Neuronal stem cell (in vitro differentiated cells): ENCODE data around the gene PDPK1.
"Not testable (repeated sequence)": the region's sequence is repeated elsewhere in the genome, so short reads cannot be mapped to it uniquely, and the experiment has no call there.

Experiments used
- DNase-seq: peaks from one replicate; pipeline ENCODE4 v3.0.0-alpha.2; 2013; ENCODE audit warnings: low spot score
- H2AFZ ChIP-seq: one replicate; pipeline ENCODE4 v1.6.1; 2013; ENCODE audit warnings: mild to moderate bottlenecking, low read length, inconsistent platforms
- H2AK5ac ChIP-seq: 2 replicates; pipeline ENCODE4 v1.6.1; 2013; ENCODE audit warnings: low read depth, mild to moderate bottlenecking, inconsistent platforms, low read length, moderate library complexity, mixed read lengths
- H2BK120ac ChIP-seq: 2 replicates; pipeline ENCODE4 v1.6.1; 2013; ENCODE audit warnings: low read depth, mild to moderate bottlenecking, inconsistent platforms, low read length, moderate library complexity, mixed read lengths
- H2BK12ac ChIP-seq: one replicate; pipeline ENCODE4 v1.6.1; 2013; ENCODE audit warnings: low read length, inconsistent platforms
- H2BK15ac ChIP-seq: 2 replicates; pipeline ENCODE4 v1.6.1; 2013; ENCODE audit warnings: mild to moderate bottlenecking, low read length, inconsistent platforms, mixed read lengths
- H2BK5ac ChIP-seq: one replicate; pipeline ENCODE4 v1.6.1; 2013; ENCODE audit warnings: inconsistent platforms, mild to moderate bottlenecking, low read length, moderate library complexity
- H3K14ac ChIP-seq: one replicate; pipeline ENCODE4 v1.6.1; 2013; ENCODE audit warnings: low read length, inconsistent platforms
- H3K18ac ChIP-seq: 2 replicates; pipeline ENCODE4 v1.6.1; 2013; ENCODE audit warnings: low read length, inconsistent platforms
- H3K23ac ChIP-seq: 2 replicates; pipeline ENCODE4 v1.6.1; 2013; ENCODE audit warnings: low read depth, mild to moderate bottlenecking, mixed read lengths, low read length, inconsistent platforms; ENCODE audit not compliant: poor library complexity
- H3K27ac ChIP-seq: replicated peaks from 3 replicates; pipeline ENCODE4 v1.5.1; 2013; ENCODE audit warnings: low read length, inconsistent platforms
- H3K27me3 ChIP-seq, 3 experiments: 2 replicates each; pipeline ENCODE4 v1.6.1; 2013; ENCODE audit warnings: low read length in 3 of 3, mild to moderate bottlenecking in 2 of 3, inconsistent platforms in 1 of 3, low read depth in 1 of 3, mixed read lengths in 1 of 3, moderate library complexity in 1 of 3; ENCODE audit not compliant: control insufficient read depth in 3 of 3, insufficient read depth in 3 of 3
- H3K36me3 ChIP-seq, 2 donors: replicated peaks in 1 of 2; 2 replicates each; pipeline ENCODE4 v1.6.1; 2013; ENCODE audit warnings: low read length in 2 of 2; ENCODE audit not compliant: control insufficient read depth in 2 of 2, insufficient read depth in 2 of 2
- H3K4ac ChIP-seq: 2 replicates; pipeline ENCODE4 v1.6.1; 2013; ENCODE audit warnings: inconsistent platforms, mild to moderate bottlenecking, low read length, moderate library complexity
- H3K4me1 ChIP-seq, 2 donors: 1 replicate in 1 of 2; 2 replicates in 1 of 2; pipeline ENCODE4 v1.6.1; 2013; ENCODE audit warnings: low read length in 2 of 2, low read depth in 1 of 2; ENCODE audit not compliant: control insufficient read depth in 2 of 2, insufficient read depth in 1 of 2
- H3K4me2 ChIP-seq: one replicate; pipeline ENCODE4 v1.6.1; 2013; ENCODE audit warnings: mild to moderate bottlenecking, low read length, inconsistent platforms; ENCODE audit not compliant: insufficient read depth, poor library complexity, severe bottlenecking
- H3K4me3 ChIP-seq, 2 donors: 2 replicates each; pipeline ENCODE4 v1.5.1; 2013; ENCODE audit warnings: low read length in 2 of 2, mild to moderate bottlenecking in 2 of 2, inconsistent platforms in 1 of 2, moderate library complexity in 1 of 2
- H3K79me1 ChIP-seq: one replicate; pipeline ENCODE4 v1.6.1; 2013; ENCODE audit warnings: low read depth, mild to moderate bottlenecking, inconsistent platforms, low read length, moderate library complexity
- H3K9ac ChIP-seq: one replicate; pipeline ENCODE4 v1.6.1; 2013; ENCODE audit warnings: mild to moderate bottlenecking, low read depth, low read length, inconsistent platforms; ENCODE audit not compliant: poor library complexity
- H3K9me3 ChIP-seq, 2 donors: replicated peaks in 1 of 2; 2 replicates each; pipeline versions ENCODE3 to v1.6.1; 2013; ENCODE audit warnings: low read length in 2 of 2, mild to moderate bottlenecking in 2 of 2, inconsistent platforms in 1 of 2, low read depth in 1 of 2, mixed read lengths in 1 of 2, moderate library complexity in 1 of 2; ENCODE audit not compliant: control insufficient read depth in 2 of 2, insufficient read depth in 1 of 2
- H4K8ac ChIP-seq: one replicate; pipeline ENCODE4 v1.6.1; 2013; ENCODE audit warnings: low read depth, mild to moderate bottlenecking, inconsistent platforms, low read length, moderate library complexity
- H4K91ac ChIP-seq: one replicate; pipeline ENCODE4 v1.6.1; 2013; ENCODE audit warnings: low read length, low read depth, mild to moderate bottlenecking, inconsistent platforms; ENCODE audit not compliant: poor library complexity
- WGBS, 2 donors: extraction: QIAGEN DNeasy Blood & Tissue Kit; methylation state at CpG; one replicate each; pipeline ENCODE4 v1.1.7; 2013; ENCODE audit warnings: missing lambda C conversion rate in 2 of 2, mixed read lengths in 1 of 2; ENCODE audit not compliant: insufficient read length in 2 of 2, insufficient replicate concordance in 1 of 2; ENCODE audit errors: extremely low coverage in 2 of 2; 5-methylcytosine and 5-hydroxymethylcytosine counted together

The PDPK1 gene

GRCh38 chr16:2631203-2631602 is 93.4 kb downstream of the PDPK1 start:
- WGBS, 2 donors = no CpG with 5 or more reads among the region's 11 CpGs
- H3K4me2 ChIP-seq, H2BK120ac ChIP-seq, H3K27me3 ChIP-seq, H3K79me1 ChIP-seq, H2BK12ac ChIP-seq, DNase-seq, H3K14ac ChIP-seq, H2BK5ac ChIP-seq, H3K4me3 ChIP-seq, H4K91ac ChIP-seq, H3K23ac ChIP-seq, H2BK15ac ChIP-seq, H3K36me3 ChIP-seq, H3K9me3 ChIP-seq, H3K4ac ChIP-seq, H2AFZ ChIP-seq, H3K27ac ChIP-seq, H3K4me1 ChIP-seq, H4K8ac ChIP-seq, H2AK5ac ChIP-seq, H3K9ac ChIP-seq, H3K18ac ChIP-seq: not testable (repeated sequence)

GRCh38 chr16:2632291-2632690 is 94.5 kb downstream of the PDPK1 start:
- H3K79me1 ChIP-seq, H2BK12ac ChIP-seq, H3K14ac ChIP-seq, H2AFZ ChIP-seq, H3K23ac ChIP-seq, H3K4me1 ChIP-seq, H3K9ac ChIP-seq, H4K8ac ChIP-seq, H2BK5ac ChIP-seq, H2AK5ac ChIP-seq, H2BK120ac ChIP-seq, H3K36me3 ChIP-seq, H2BK15ac ChIP-seq, H3K4me3 ChIP-seq, H3K27me3 ChIP-seq, H4K91ac ChIP-seq, H3K9me3 ChIP-seq, H3K18ac ChIP-seq, DNase-seq, H3K4ac ChIP-seq, H3K27ac ChIP-seq, H3K4me2 ChIP-seq: not testable (repeated sequence)
- no CpG with 5 or more reads among the region's 7 CpGs for WGBS, 2 donors

GRCh38 chr16:2639071-2639721 is 101.4 kb downstream of the PDPK1 start:
- DNase-seq, H4K91ac ChIP-seq, H3K23ac ChIP-seq, H3K4ac ChIP-seq, H3K4me2 ChIP-seq, H4K8ac ChIP-seq, H3K27me3 ChIP-seq, H2BK15ac ChIP-seq, H2BK120ac ChIP-seq, H3K14ac ChIP-seq, H3K27ac ChIP-seq, H3K36me3 ChIP-seq, H3K4me1 ChIP-seq, H2BK12ac ChIP-seq, H2BK5ac ChIP-seq, H3K4me3 ChIP-seq, H3K9me3 ChIP-seq, H2AK5ac ChIP-seq, H3K79me1 ChIP-seq, H2AFZ ChIP-seq, H3K9ac ChIP-seq, H3K18ac ChIP-seq: not testable (repeated sequence)
- WGBS, 2 donors = no CpG with 5 or more reads among the region's 12 CpGs

- H3K23ac ChIP-seq, H3K27ac ChIP-seq, H3K14ac ChIP-seq, H2BK5ac ChIP-seq, H3K4me1 ChIP-seq, H3K4me2 ChIP-seq, H2BK12ac ChIP-seq, H3K9ac ChIP-seq, H3K27me3 ChIP-seq, H3K18ac ChIP-seq, H3K4ac ChIP-seq, H3K4me3 ChIP-seq, H2BK15ac ChIP-seq, H3K36me3 ChIP-seq, H2BK120ac ChIP-seq, H4K8ac ChIP-seq, H2AK5ac ChIP-seq, H2AFZ ChIP-seq, H3K9me3 ChIP-seq, H3K79me1 ChIP-seq, DNase-seq, H4K91ac ChIP-seq: not testable (repeated sequence)
- no CpG with 5 or more reads among the region's 9 CpGs for WGBS, 2 donors
Measured at GRCh38 chr16:2639722-2640072, 101.9 kb downstream of the PDPK1 start.
